Keratinocyte (primary cell): ENCODE data around the gene ATP6V0A1. TPM values are rescaled to one million over a fixed set of nuclear protein-coding genes. Genes with fewer than 3 reads are reported as not detected.

Source experiments
- DNase-seq: peaks from one replicate; pipeline ENCODE4 v3.0.0-alpha.2; 2011; ENCODE audit warnings: low read depth, missing footprints, low spot score
- FAIRE-seq: peaks from 2 replicates; lab custom pipeline; 2011; peaks lifted over from hg19 to GRCh38; lab: Jason Lieb, UNC
- H2AFZ ChIP-seq: 2 replicates; pipeline ENCODE4 v1.6.0; 2012; ENCODE audit warnings: low read length, control low read depth, inconsistent platforms; ENCODE audit not compliant: control insufficient read depth
- H3K27ac ChIP-seq: 2 replicates; pipeline ENCODE4 v1.5.1; 2011; ENCODE audit warnings: low read length; ENCODE audit not compliant: control insufficient read depth, insufficient read depth
- H3K27me3 ChIP-seq: 3 replicates; pipeline ENCODE4 v1.6.0; 2011; ENCODE audit warnings: low read length; ENCODE audit not compliant: control insufficient read depth, insufficient read depth; ENCODE audit errors: extremely low read depth
- H3K36me3 ChIP-seq, 2 experiments: 2 replicates in 1 of 2; 3 replicates in 1 of 2; pipeline ENCODE4 v1.5.1; 2011; ENCODE audit warnings: low read length in 2 of 2, mild to moderate bottlenecking in 1 of 2; ENCODE audit not compliant: control insufficient read depth in 2 of 2, insufficient read depth in 2 of 2; ENCODE audit errors: extremely low read depth in 1 of 2
- H3K4me1 ChIP-seq: 3 replicates; pipeline ENCODE4 v1.5.1; 2011; ENCODE audit warnings: low read length; ENCODE audit not compliant: control insufficient read depth, insufficient read depth; ENCODE audit errors: extremely low read depth
- H3K4me2 ChIP-seq: 3 replicates; pipeline ENCODE4 v1.6.0; 2011; ENCODE audit warnings: low read depth, low read length; ENCODE audit not compliant: control insufficient read depth, insufficient read depth; ENCODE audit errors: extremely low read depth
- H3K4me3 ChIP-seq, 3 experiments: fragments of 200-600 bp in 1 of 3; sonication (generic) in 1 of 3; 2 replicates in 2 of 3; 3 replicates in 1 of 3; pipeline ENCODE4 v1.5.1; 2011 to 2016; ENCODE audit warnings: low read length in 3 of 3, mild to moderate bottlenecking in 3 of 3, control low read depth in 2 of 3, inconsistent platforms in 1 of 3, low read depth in 1 of 3, mixed read lengths in 1 of 3, mixed run types in 1 of 3, moderate library complexity in 1 of 3; ENCODE audit not compliant: control insufficient read depth in 2 of 3, insufficient read depth in 2 of 3; ENCODE audit errors: extremely low read depth in 1 of 3
- H3K79me2 ChIP-seq: 2 replicates; pipeline ENCODE4 v1.6.0; 2012; ENCODE audit warnings: low read length; ENCODE audit not compliant: control insufficient read depth, insufficient read depth
- H3K9ac ChIP-seq: 3 replicates; pipeline ENCODE4 v1.6.0; 2011; ENCODE audit warnings: low read length; ENCODE audit not compliant: control insufficient read depth, insufficient read depth; ENCODE audit errors: extremely low read depth
- H3K9me1 ChIP-seq: 3 replicates; pipeline ENCODE4 v1.6.0; 2011; ENCODE audit warnings: low read length; ENCODE audit not compliant: control insufficient read depth, insufficient read depth; ENCODE audit errors: extremely low read depth
- H3K9me3 ChIP-seq: 2 replicates; pipeline ENCODE4 v1.5.1; 2012; ENCODE audit warnings: low read depth, low read length; ENCODE audit not compliant: control insufficient read depth
- H4K20me1 ChIP-seq: 3 replicates; pipeline ENCODE4 v1.6.0; 2011; ENCODE audit warnings: low read length; ENCODE audit not compliant: control insufficient read depth, insufficient read depth; ENCODE audit errors: extremely low read depth
- EZH2 ChIP-seq: IDR thresholded peaks from one replicate; pipeline ENCODE4 v1.6.1; 2012; ENCODE audit warnings: inconsistent platforms, mild to moderate bottlenecking, low read length, moderate library complexity
- dilution Hi-C: fragments of 300-500 bp; cut with MboI; formaldehyde crosslinking; loops from one replicate; pipeline ENCODE4 v1.7.0; 2020; ENCODE audit warnings: low sequenced_read_pairs; ENCODE audit not compliant: extremely low pct_ligation_motif_present
- polyA plus RNA-seq, 5 experiments: library from polyadenylated mRNA; depleted of rRNA in 3 of 5; stranded (reverse) in 3 of 5; stranded (forward) in 1 of 5; unstranded in 1 of 5; fragments of >200 nt; gene quantifications; 1 replicate in 1 of 5; 2 replicates in 3 of 5; 3 replicates in 1 of 5; pipeline versions ENCODE4 v1.2.1 to v1.2.3, GENCODE V29; 2011 to 2012; ENCODE audit warnings: missing spikeins in 2 of 5, low read depth in 1 of 5, low replicate concordance in 1 of 5
- TF ChIP-seq, protein P1 (sequence below), 3 experiments: IDR thresholded peaks in 1 of 3; conservative IDR thresholded peaks in 1 of 3; optimal IDR thresholded peaks in 1 of 3; 2 replicates in 2 of 3; 3 replicates in 1 of 3; pipeline versions ENCODE3 to v1.5.1; 2011; ENCODE audit warnings: low read length in 3 of 3, mild to moderate bottlenecking in 3 of 3, moderate library complexity in 2 of 3, control low read depth in 1 of 3, inconsistent platforms in 1 of 3; ENCODE audit not compliant: insufficient read depth in 2 of 3; ENCODE audit errors: extremely low read depth in 1 of 3

ATP6V0A1 gene
- polyA plus RNA-seq, 1 donor (not counting 4 experiments of a cell fraction or from before 2014, with no cell fraction given) = 24.0 TPM

DNA sequence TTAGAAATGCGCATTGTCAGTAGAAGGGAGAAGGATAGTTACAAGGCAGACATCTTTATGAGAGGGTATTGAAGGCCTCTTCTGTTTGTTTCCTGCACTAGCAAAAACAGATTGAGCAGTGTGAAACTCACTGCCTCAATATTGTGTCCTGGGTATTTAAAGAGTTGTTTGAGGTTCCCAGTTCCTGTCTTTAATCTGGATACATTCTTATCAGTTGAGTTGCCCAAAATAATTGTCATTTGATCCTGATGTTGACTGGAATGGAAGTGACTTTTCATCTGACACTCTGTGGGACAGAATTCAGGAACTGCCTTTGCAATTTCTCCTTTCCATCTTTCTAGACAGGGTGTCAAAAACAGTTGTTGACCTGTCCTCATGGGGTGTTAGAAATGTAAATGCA is 1.7 kb downstream of the ATP6V0A1 start:
- H3K4me2 ChIP-seq = peak overlapping the region; percentile 97
- no peak overlapping the region for H3K27ac ChIP-seq
- peaks cover 34% of the 10 kb centered on the region for H3K4me1 ChIP-seq
- peak overlapping the region; percentile 29 to 91 (median 85) for H3K4me3 ChIP-seq
- dilution Hi-C loops = no loop called here
- FAIRE-seq = no peak
- TF ChIP-seq, protein P1, sequence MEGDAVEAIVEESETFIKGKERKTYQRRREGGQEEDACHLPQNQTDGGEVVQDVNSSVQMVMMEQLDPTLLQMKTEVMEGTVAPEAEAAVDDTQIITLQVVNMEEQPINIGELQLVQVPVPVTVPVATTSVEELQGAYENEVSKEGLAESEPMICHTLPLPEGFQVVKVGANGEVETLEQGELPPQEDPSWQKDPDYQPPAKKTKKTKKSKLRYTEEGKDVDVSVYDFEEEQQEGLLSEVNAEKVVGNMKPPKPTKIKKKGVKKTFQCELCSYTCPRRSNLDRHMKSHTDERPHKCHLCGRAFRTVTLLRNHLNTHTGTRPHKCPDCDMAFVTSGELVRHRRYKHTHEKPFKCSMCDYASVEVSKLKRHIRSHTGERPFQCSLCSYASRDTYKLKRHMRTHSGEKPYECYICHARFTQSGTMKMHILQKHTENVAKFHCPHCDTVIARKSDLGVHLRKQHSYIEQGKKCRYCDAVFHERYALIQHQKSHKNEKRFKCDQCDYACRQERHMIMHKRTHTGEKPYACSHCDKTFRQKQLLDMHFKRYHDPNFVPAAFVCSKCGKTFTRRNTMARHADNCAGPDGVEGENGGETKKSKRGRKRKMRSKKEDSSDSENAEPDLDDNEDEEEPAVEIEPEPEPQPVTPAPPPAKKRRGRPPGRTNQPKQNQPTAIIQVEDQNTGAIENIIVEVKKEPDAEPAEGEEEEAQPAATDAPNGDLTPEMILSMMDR (optimal IDR thresholded peaks at IDR 0.05 in 1 of 3, IDR thresholded peaks at IDR 0.05 in 1 of 3, conservative IDR thresholded peaks at IDR 0.05 in 1 of 3; ENCODE audit: extremely low read depth in 1 of 3, insufficient read depth in 2 of 3, low read length in 3 of 3) = no peak
- TF ChIP-seq EZH2 = no peak
- H3K27me3 ChIP-seq = no peaks in the 10 kb centered on the region
- H3K9ac ChIP-seq = no peak overlapping the region
- H3K9me1 ChIP-seq = peaks cover 2% of the 10 kb centered on the region
- H4K20me1 ChIP-seq = peaks cover 4% of the 10 kb centered on the region
- peaks cover 0 to 4% of the 10 kb centered on the region in 2 experiments for H3K36me3 ChIP-seq
- no peak for DNase-seq
- H2AFZ ChIP-seq = no peak overlapping the region
- H3K79me2 ChIP-seq = peaks cover 5% of the 10 kb centered on the region
- no peaks in the 10 kb centered on the region for H3K9me3 ChIP-seq

DNA sequence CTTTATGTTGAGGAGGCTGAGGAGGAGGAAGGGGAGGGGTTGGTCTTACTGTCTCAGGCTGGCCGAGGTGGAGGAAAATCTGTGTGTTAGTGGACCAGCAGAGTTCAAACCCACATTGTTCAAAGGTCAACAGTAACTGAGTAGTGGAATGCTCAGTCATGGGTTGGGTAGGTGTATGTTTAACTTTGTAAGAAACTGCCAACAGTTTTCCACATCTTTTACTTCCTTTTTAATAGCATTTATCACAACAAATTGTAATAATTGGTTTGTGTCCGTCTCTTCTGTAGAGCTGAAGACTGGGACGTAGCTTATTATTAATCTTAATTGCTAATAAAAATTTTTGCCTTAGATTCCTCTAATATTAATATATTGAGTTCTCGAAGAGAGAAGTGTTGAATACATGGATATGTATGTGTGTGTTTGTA is 5.3 kb downstream of the ATP6V0A1 start:
- TF ChIP-seq, protein P1 (optimal IDR thresholded peaks at IDR 0.05 in 1 of 3, IDR thresholded peaks at IDR 0.05 in 1 of 3, conservative IDR thresholded peaks at IDR 0.05 in 1 of 3; ENCODE audit: extremely low read depth in 1 of 3, insufficient read depth in 2 of 3, low read length in 3 of 3) = no peak
- no peak for TF ChIP-seq EZH2
- H3K79me2 ChIP-seq = peaks cover 5% of the 10 kb centered on the region
- peaks cover 6 to 11% of the 10 kb centered on the region in 2 experiments for H3K36me3 ChIP-seq
- H3K9me3 ChIP-seq = no peaks in the 10 kb centered on the region
- no peak for FAIRE-seq
- no peak overlapping the region for H2AFZ ChIP-seq
- H3K4me3 ChIP-seq = no peak overlapping the region
- H3K9ac ChIP-seq = no peak overlapping the region
- H3K27ac ChIP-seq = no peak overlapping the region
- DNase-seq = no peak
- dilution Hi-C loops = no loop called here
- H4K20me1 ChIP-seq = peaks cover 4% of the 10 kb centered on the region
- H3K4me1 ChIP-seq = peaks cover 17% of the 10 kb centered on the region
- H3K4me2 ChIP-seq = no peak overlapping the region
- H3K9me1 ChIP-seq = peaks cover 2% of the 10 kb centered on the region
- H3K27me3 ChIP-seq = no peaks in the 10 kb centered on the region
